Spleen (tissue), 7 donors: ENCODE data around the gene AQP12A.

Experiments
- CTCF ChIP-seq, 11 experiments: fragments of 200-600 bp in 7 of 11; fragments of 450-650 bp in 4 of 11; sonication (generic) in 4 of 11; IDR thresholded peaks in 8 of 11; conservative IDR thresholded peaks in 3 of 11; 1 replicate in 7 of 11; 2 replicates in 4 of 11; pipeline versions ENCODE4 v1.4.0 to v1.8.0; 2016 to 2021; ENCODE audit warnings: antibody characterized with exemption in 11 of 11, inconsistent platforms in 4 of 11, mild to moderate bottlenecking in 1 of 11
- POLR2A ChIP-seq, 3 donors: fragments of 450-650 bp; IDR thresholded peaks; one replicate each; pipeline ENCODE4 v1.5.1; 2017; ENCODE audit warnings: antibody characterized with exemption in 3 of 3, mild to moderate bottlenecking in 1 of 3
- donor health status: DM: no; HTN: no; CAD: no; lungs with moderate emphysema.
- donor health status: DM: no; HTN: no; CAD: no.
- donor health status: DM: no; HTN: no; CAD: no.

GRCh38 chr2:240734756-240735155, 43.1 kb downstream of the AQP12A start:
- no peak for TF ChIP-seq POLR2A (IDR thresholded peaks at IDR 0.05)
- no peak for TF ChIP-seq CTCF (IDR thresholded peaks at IDR 0.05 in 8 of 11, conservative IDR thresholded peaks at IDR 0.05 in 3 of 11)
